ENCODE results near the gene MYBL2. TPM values are rescaled to one million over a fixed set of nuclear protein-coding genes. Genes with fewer than 3 reads are reported as not detected.
"Not testable (repeated sequence)": the region's sequence is repeated elsewhere in the genome, so short reads cannot be mapped to it uniquely, and the experiment has no call there.

The MYBL2 gene
- total RNA-seq, 1 experiment from 2014 or later = 159 TPM

DNA sequence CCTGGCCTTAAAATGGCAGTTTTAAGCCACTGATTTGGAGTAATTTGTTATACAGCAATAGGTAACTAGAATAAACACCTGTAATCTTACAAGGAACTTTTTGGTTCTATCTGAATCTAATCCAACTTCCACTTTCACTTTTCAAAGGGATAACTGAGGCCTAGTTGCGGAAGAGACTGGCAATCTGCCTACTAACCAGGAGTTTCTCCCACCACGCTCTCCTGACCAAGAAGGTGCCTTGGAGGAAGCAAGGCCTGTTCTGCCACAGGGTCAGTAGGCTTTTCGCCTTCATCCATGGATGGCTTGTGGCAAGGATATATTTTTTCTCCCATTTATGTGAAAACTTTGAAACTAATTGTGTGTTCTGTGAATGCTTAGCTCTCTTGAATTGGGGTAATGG, 12.9 kb upstream of the MYBL2 start:
- no peak overlapping the region for H3K14ac ChIP-seq (ENCODE audit: insufficient read depth, low read length)
- no peak overlapping the region for H2AK5ac ChIP-seq (ENCODE audit: insufficient read length, low read length)
- no peaks in the 10 kb centered on the region for H4K20me1 ChIP-seq (ENCODE audit: control insufficient read depth, insufficient read depth, insufficient read length)
- H3K4ac ChIP-seq (ENCODE audit: low read depth, low read length) = no peak overlapping the region
- no peak overlapping the region for H3K27ac ChIP-seq (ENCODE audit: insufficient read length, low read depth, low read length)
- no peak overlapping the region for H2BK12ac ChIP-seq (ENCODE audit: insufficient read length, low read depth, low read length)
- H3T11ph ChIP-seq (ENCODE audit: low read length) = no peak overlapping the region
- H3K27me3 ChIP-seq (ENCODE audit: insufficient read depth, low read length) = no peaks in the 10 kb centered on the region
- no peak overlapping the region for H3K56ac ChIP-seq (ENCODE audit: insufficient read length, low read depth, low read length)
- WGBS (ENCODE audit: extremely low coverage, insufficient read length, low lambda C conversion rate) = no CpG with 5 or more reads among the region's 3 CpGs
- H3K4me1 ChIP-seq (ENCODE audit: insufficient read depth, low read length) = no peaks in the 10 kb centered on the region
- Mint-ChIP-seq H3K27ac (no peak overlapping the region), H3K9me3 (no peaks in the 10 kb centered on the region), H3K4me1 (peaks cover 0 to 5% of the 10 kb centered on the region in 2 experiments; a peak in 1 of 4 replicates), H3K36me3 (ENCODE audit: insufficient read depth in 1 of 3, low read depth in 3 of 3) (no peaks in the 10 kb centered on the region), H3K27me3 (ENCODE audit: low read depth) (no peaks in the 10 kb centered on the region), H3K4me3 (no peak overlapping the region)
- H4K91ac ChIP-seq (ENCODE audit: insufficient read length, low read depth, low read length) = no peak overlapping the region
- no peak for DNase-seq
- no peak overlapping the region for H2BK120ac ChIP-seq (ENCODE audit: low read depth, low read length, poor library complexity, severe bottlenecking)
- H3K79me1 ChIP-seq (ENCODE audit: insufficient read depth, low read depth, low read length, poor library complexity, severe bottlenecking) = no peaks in the 10 kb centered on the region
- H2BK5ac ChIP-seq (ENCODE audit: insufficient read length, low read length) = no peak overlapping the region
- no peaks in the 10 kb centered on the region for H3K9me3 ChIP-seq (ENCODE audit: control insufficient read depth, low read depth, low read length)
- no peak overlapping the region for H2BK20ac ChIP-seq (ENCODE audit: low read depth, low read length, poor library complexity, severe bottlenecking)
- H2BK15ac ChIP-seq (ENCODE audit: low read depth, low read length) = no peak overlapping the region
- H3K4me2 ChIP-seq (ENCODE audit: insufficient read depth, insufficient read length, low read length) = no peak overlapping the region
- no peak overlapping the region for H2AFZ ChIP-seq (ENCODE audit: low read length)
- H3K79me2 ChIP-seq (ENCODE audit: insufficient read depth, low read length) = no peaks in the 10 kb centered on the region
- H3K23ac ChIP-seq (ENCODE audit: insufficient read length, low read depth, low read length) = no peak overlapping the region
- TF ChIP-seq, protein P1, sequence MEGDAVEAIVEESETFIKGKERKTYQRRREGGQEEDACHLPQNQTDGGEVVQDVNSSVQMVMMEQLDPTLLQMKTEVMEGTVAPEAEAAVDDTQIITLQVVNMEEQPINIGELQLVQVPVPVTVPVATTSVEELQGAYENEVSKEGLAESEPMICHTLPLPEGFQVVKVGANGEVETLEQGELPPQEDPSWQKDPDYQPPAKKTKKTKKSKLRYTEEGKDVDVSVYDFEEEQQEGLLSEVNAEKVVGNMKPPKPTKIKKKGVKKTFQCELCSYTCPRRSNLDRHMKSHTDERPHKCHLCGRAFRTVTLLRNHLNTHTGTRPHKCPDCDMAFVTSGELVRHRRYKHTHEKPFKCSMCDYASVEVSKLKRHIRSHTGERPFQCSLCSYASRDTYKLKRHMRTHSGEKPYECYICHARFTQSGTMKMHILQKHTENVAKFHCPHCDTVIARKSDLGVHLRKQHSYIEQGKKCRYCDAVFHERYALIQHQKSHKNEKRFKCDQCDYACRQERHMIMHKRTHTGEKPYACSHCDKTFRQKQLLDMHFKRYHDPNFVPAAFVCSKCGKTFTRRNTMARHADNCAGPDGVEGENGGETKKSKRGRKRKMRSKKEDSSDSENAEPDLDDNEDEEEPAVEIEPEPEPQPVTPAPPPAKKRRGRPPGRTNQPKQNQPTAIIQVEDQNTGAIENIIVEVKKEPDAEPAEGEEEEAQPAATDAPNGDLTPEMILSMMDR (conservative IDR thresholded peaks at IDR 0.05) = no peak
- no peak overlapping the region for H3K18ac ChIP-seq (ENCODE audit: insufficient read length, low read depth, low read length)
- no peak overlapping the region for H4K5ac ChIP-seq (ENCODE audit: insufficient read length, low read depth, low read length)
- no peak overlapping the region for H3K9ac ChIP-seq (ENCODE audit: extremely low read depth, insufficient read length, low read length)
- no peak overlapping the region for H4K8ac ChIP-seq (replicated peaks; ENCODE audit: insufficient read length, low read depth, low read length)
- H3K23me2 ChIP-seq (ENCODE audit: insufficient read length, low read depth, low read length, poor library complexity, severe bottlenecking) = peaks cover 4% of the 10 kb centered on the region

DNA sequence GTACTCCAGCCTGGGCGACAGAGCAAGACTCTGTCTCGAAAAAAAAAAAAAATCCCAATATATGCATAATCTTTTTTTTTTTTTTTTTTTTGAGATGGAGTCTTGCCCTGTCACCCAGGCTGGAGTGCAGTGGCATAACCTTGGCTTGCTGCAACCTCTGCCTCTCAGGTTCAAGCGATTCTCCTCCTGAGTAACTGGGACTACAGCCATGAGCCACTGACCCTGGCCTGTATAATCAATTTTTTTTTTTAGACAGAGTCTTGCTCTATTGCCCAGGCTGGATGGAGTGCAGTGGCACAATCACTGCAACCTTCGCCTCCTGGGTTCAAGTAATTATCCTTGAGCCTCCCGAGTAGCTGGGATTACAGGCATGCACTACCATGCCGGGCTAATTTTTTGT, 11.7 kb upstream of the MYBL2 start:
- not testable (repeated sequence) for H3K4me1 ChIP-seq (ENCODE audit: insufficient read depth, low read length); H3K9me3 ChIP-seq (ENCODE audit: control insufficient read depth, low read depth, low read length); H3K4me1 Mint-ChIP-seq; H2AFZ ChIP-seq (ENCODE audit: low read length); H2BK120ac ChIP-seq (ENCODE audit: low read depth, low read length, poor library complexity, severe bottlenecking); H3T11ph ChIP-seq (ENCODE audit: low read length); H3K14ac ChIP-seq (ENCODE audit: insufficient read depth, low read length); H3K18ac ChIP-seq (ENCODE audit: insufficient read length, low read depth, low read length); H3K36me3 Mint-ChIP-seq (ENCODE audit: insufficient read depth in 1 of 3, low read depth in 3 of 3); H3K79me2 ChIP-seq (ENCODE audit: insufficient read depth, low read length); H3K9ac ChIP-seq (ENCODE audit: extremely low read depth, insufficient read length, low read length); H3K27ac Mint-ChIP-seq; H3K56ac ChIP-seq (ENCODE audit: insufficient read length, low read depth, low read length); H4K91ac ChIP-seq (ENCODE audit: insufficient read length, low read depth, low read length); H3K27me3 ChIP-seq (ENCODE audit: insufficient read depth, low read length); H2BK5ac ChIP-seq (ENCODE audit: insufficient read length, low read length); H3K23ac ChIP-seq (ENCODE audit: insufficient read length, low read depth, low read length); H3K27me3 Mint-ChIP-seq (ENCODE audit: low read depth); H4K5ac ChIP-seq (ENCODE audit: insufficient read length, low read depth, low read length); H4K8ac ChIP-seq (replicated peaks; ENCODE audit: insufficient read length, low read depth, low read length); H3K4me3 Mint-ChIP-seq; H3K9me3 Mint-ChIP-seq; H3K4ac ChIP-seq (ENCODE audit: low read depth, low read length); DNase-seq; H3K23me2 ChIP-seq (ENCODE audit: insufficient read length, low read depth, low read length, poor library complexity, severe bottlenecking); H2BK15ac ChIP-seq (ENCODE audit: low read depth, low read length); H2AK5ac ChIP-seq (ENCODE audit: insufficient read length, low read length); H3K79me1 ChIP-seq (ENCODE audit: insufficient read depth, low read depth, low read length, poor library complexity, severe bottlenecking); H2BK12ac ChIP-seq (ENCODE audit: insufficient read length, low read depth, low read length); H3K27ac ChIP-seq (ENCODE audit: insufficient read length, low read depth, low read length); H2BK20ac ChIP-seq (ENCODE audit: low read depth, low read length, poor library complexity, severe bottlenecking); H3K4me2 ChIP-seq (ENCODE audit: insufficient read depth, insufficient read length, low read length); H4K20me1 ChIP-seq (ENCODE audit: control insufficient read depth, insufficient read depth, insufficient read length)
- no CpG with 5 or more reads among the region's 6 CpGs for WGBS (ENCODE audit: extremely low coverage, insufficient read length, low lambda C conversion rate)

Data from H9 (cell line).